IMR-90 (cell line): ENCODE results near the gene EGFL7. TPM values are rescaled to one million over a fixed set of nuclear protein-coding genes. Genes with fewer than 3 reads are reported as not detected.

Source experiments
- ATAC-seq: fragments of 200-7000 bp; cut with Tn5 transposase; 2 replicates; pipeline ENCODE4 v1.9.1; 2020; ENCODE audit warnings: low read depth, mild to moderate bottlenecking, moderate library complexity
- BruUV-seq: library from RNA; stranded (reverse); fragments of 400-500 nt; replicated peaks from 2 replicates; lab custom pipeline; 2021; lab: Mats Ljungman, UMichigan
- CTCF ChIA-PET: fragments of 300-600 bp; formaldehyde crosslinking; extraction: SDS; loops from one replicate; lab custom pipeline; 2021; ENCODE audit warnings: antibody characterized with exemption; lab: Yijun Ruan, JAX
- POLR2A ChIA-PET: fragments of 300-600 bp; sonication (Branson Sonifier 250); formaldehyde crosslinking; loops from one replicate; lab custom pipeline; 2022; ENCODE audit warnings: antibody characterized with exemption; ENCODE audit not compliant: unreplicated experiment; lab: Charles Lee
- DNase-seq: peaks from one replicate; pipeline ENCODE4 v3.0.0; 2013
- H2AFZ ChIP-seq: replicated peaks from 2 replicates; pipeline ENCODE3; 2013; ENCODE audit warnings: low read length, mild to moderate bottlenecking; ENCODE audit not compliant: poor library complexity
- H2AK5ac ChIP-seq: 2 replicates; pipeline ENCODE4 v1.6.1; 2013; ENCODE audit warnings: low read depth, low read length, inconsistent platforms
- H2AK9ac ChIP-seq: replicated peaks from 2 replicates; pipeline ENCODE3; 2013; ENCODE audit warnings: mild to moderate bottlenecking, low read depth, low read length, moderate library complexity; ENCODE audit not compliant: poor library complexity
- H2BK120ac ChIP-seq: 2 replicates; pipeline ENCODE4 v1.6.1; 2013; ENCODE audit warnings: low read depth, low read length, inconsistent platforms
- H2BK15ac ChIP-seq: 3 replicates; pipeline ENCODE4 v1.6.1; 2013; ENCODE audit warnings: low read depth, low read length, inconsistent platforms
- H2BK20ac ChIP-seq: 2 replicates; pipeline ENCODE4 v1.6.1; 2013; ENCODE audit warnings: low read depth, mild to moderate bottlenecking, inconsistent platforms, low read length, moderate library complexity
- H2BK5ac ChIP-seq: 2 replicates; pipeline ENCODE4 v1.6.1; 2013; ENCODE audit warnings: mild to moderate bottlenecking, low read depth, low read length, inconsistent platforms; ENCODE audit not compliant: poor library complexity, severe bottlenecking
- H3K14ac ChIP-seq: replicated peaks from 2 replicates; pipeline ENCODE4 v1.6.1; 2013; ENCODE audit warnings: low read depth, low read length, inconsistent platforms
- H3K18ac ChIP-seq: 2 replicates; pipeline ENCODE4 v1.6.1; 2013; ENCODE audit warnings: low read depth, low read length, control low read depth
- H3K23ac ChIP-seq: 2 replicates; pipeline ENCODE4 v1.6.1; 2013; ENCODE audit warnings: low read depth, low read length, inconsistent platforms
- H3K27ac ChIP-seq: 2 replicates; pipeline ENCODE4 v1.5.1; 2013; ENCODE audit warnings: mild to moderate bottlenecking, control low read depth, low read length; ENCODE audit not compliant: insufficient read depth
- H3K27me3 ChIP-seq: 2 replicates; pipeline ENCODE4 v1.6.1; 2013; ENCODE audit warnings: low read length; ENCODE audit not compliant: control insufficient read depth, insufficient read depth
- H3K36me3 ChIP-seq: 2 replicates; pipeline ENCODE4 v1.6.1; 2013; ENCODE audit warnings: low read length, mixed read lengths; ENCODE audit not compliant: control insufficient read depth, insufficient read depth
- H3K4ac ChIP-seq: 2 replicates; pipeline ENCODE4 v1.6.1; 2013; ENCODE audit warnings: low read depth, low read length, inconsistent platforms
- H3K4me1 ChIP-seq: 2 replicates; pipeline ENCODE4 v1.6.1; 2013; ENCODE audit warnings: low read length, mixed read lengths; ENCODE audit not compliant: control insufficient read depth, insufficient read depth
- H3K4me2 ChIP-seq: 2 replicates; pipeline ENCODE4 v1.6.1; 2013; ENCODE audit warnings: low read depth, mild to moderate bottlenecking, control low read depth, low read length, moderate library complexity
- H3K4me3 ChIP-seq: 2 replicates; pipeline ENCODE4 v1.5.1; 2013; ENCODE audit warnings: low read depth, mild to moderate bottlenecking, control low read depth, low read length, moderate library complexity; ENCODE audit not compliant: insufficient read depth
- H3K56ac ChIP-seq: 2 replicates; pipeline ENCODE4 v1.6.1; 2013; ENCODE audit warnings: low read length, inconsistent platforms; ENCODE audit not compliant: insufficient read depth; ENCODE audit errors: extremely low read depth
- H3K79me1 ChIP-seq, 2 experiments: 2 replicates each; pipeline ENCODE4 v1.6.1; 2013; ENCODE audit warnings: low read length in 2 of 2, inconsistent platforms in 1 of 2, low read depth in 1 of 2
- H3K9ac ChIP-seq: 2 replicates; pipeline ENCODE4 v1.6.1; 2013; ENCODE audit warnings: low read depth, low read length, control low read depth
- H3K9me1 ChIP-seq: 2 replicates; pipeline ENCODE4 v1.6.1; 2013; ENCODE audit warnings: low read length, inconsistent platforms; ENCODE audit not compliant: insufficient read depth
- H3K9me3 ChIP-seq: 2 replicates; pipeline ENCODE4 v1.6.1; 2013; ENCODE audit warnings: low read length; ENCODE audit not compliant: control insufficient read depth, insufficient read depth
- H4K20me1 ChIP-seq: 2 replicates; pipeline ENCODE4 v1.6.1; 2013; ENCODE audit warnings: low read length, inconsistent platforms; ENCODE audit not compliant: insufficient read depth
- H4K5ac ChIP-seq: 2 replicates; pipeline ENCODE4 v1.6.1; 2013; ENCODE audit warnings: mild to moderate bottlenecking, low read depth, low read length, control low read depth
- H4K8ac ChIP-seq, 2 experiments: 2 replicates each; pipeline ENCODE4 v1.6.1; 2013; ENCODE audit warnings: low read depth in 2 of 2, low read length in 2 of 2, control low read depth in 1 of 2, inconsistent platforms in 1 of 2
- H4K91ac ChIP-seq: 2 replicates; pipeline ENCODE4 v1.6.1; 2013; ENCODE audit warnings: low read depth, low read length, inconsistent platforms; ENCODE audit not compliant: insufficient read depth
- BHLHE40 ChIP-seq: fragments of 150-350 bp; IDR thresholded peaks from 2 replicates; pipeline ENCODE4 v1.6.1; 2016; ENCODE audit warnings: mild to moderate bottlenecking, low read depth, low read length
- CEBPB ChIP-seq: IDR thresholded peaks from 2 replicates; pipeline ENCODE4 v1.6.1; 2012; ENCODE audit warnings: low read depth, low read length, improper control_type of control experiment
- CHD1 ChIP-seq: IDR thresholded peaks from 2 replicates; pipeline ENCODE4 v1.6.1; 2012; ENCODE audit warnings: low read depth, low read length, improper control_type of control experiment
- CTCF ChIP-seq: conservative IDR thresholded peaks from 2 replicates; pipeline ENCODE4 v1.5.1; 2012; ENCODE audit warnings: mild to moderate bottlenecking, low read depth, low read length, improper control_type of control experiment
- FOS ChIP-seq: fragments of 150-350 bp; IDR thresholded peaks from 2 replicates; pipeline ENCODE4 v1.6.1; 2016; ENCODE audit warnings: low read depth, low read length
- MAFK ChIP-seq: IDR thresholded peaks from 2 replicates; pipeline ENCODE4 v1.6.1; 2012; ENCODE audit warnings: low read depth, low read length, improper control_type of control experiment
- MAZ ChIP-seq: IDR thresholded peaks from 2 replicates; pipeline ENCODE4 v1.6.1; 2012; ENCODE audit warnings: low read depth, mild to moderate bottlenecking, low read length, improper control_type of control experiment, moderate library complexity, borderline replicate concordance
- NFE2L2 ChIP-seq: fragments of 150-350 bp; IDR thresholded peaks from 2 replicates; pipeline ENCODE4 v1.6.1; 2016; ENCODE audit warnings: low read depth, mild to moderate bottlenecking, low read length
- POLR2A ChIP-seq: IDR thresholded peaks from 2 replicates; pipeline ENCODE4 v1.6.1; 2012; ENCODE audit warnings: mild to moderate bottlenecking, low read depth, low read length
- RAD21 ChIP-seq: IDR thresholded peaks from 2 replicates; pipeline ENCODE4 v1.6.1; 2012; ENCODE audit warnings: low read length, improper control_type of control experiment
- RCOR1 ChIP-seq: IDR thresholded peaks from 2 replicates; pipeline ENCODE4 v1.6.1; 2012; ENCODE audit warnings: mild to moderate bottlenecking, low read length, improper control_type of control experiment; ENCODE audit not compliant: insufficient replicate concordance
- SMC3 ChIP-seq: fragments of 150-350 bp; IDR thresholded peaks from 2 replicates; pipeline ENCODE4 v1.6.1; 2016; ENCODE audit warnings: low read depth, mild to moderate bottlenecking, antibody characterized with exemption, low read length, moderate library complexity
- USF2 ChIP-seq: fragments of 150-350 bp; IDR thresholded peaks from 2 replicates; pipeline ENCODE4 v1.6.1; 2017; ENCODE audit warnings: mild to moderate bottlenecking, antibody characterized with exemption, low read length, low read depth
- WGBS, 2 experiments: methylation state at CpG; one replicate each; pipeline versions ENCODE4 v1.1.5 to v1.1.7; 2013; ENCODE audit warnings: missing lambda C conversion rate in 2 of 2; ENCODE audit not compliant: insufficient read length in 1 of 2; ENCODE audit errors: extremely low coverage in 2 of 2; 5-methylcytosine and 5-hydroxymethylcytosine counted together
- dilution Hi-C: fragments of 300-500 bp; cut with HindIII; formaldehyde crosslinking; loops from one replicate; pipeline ENCODE4 v1.14.3; 2018; ENCODE audit warnings: low sequenced_read_pairs; ENCODE audit not compliant: unreplicated experiment
- in situ Hi-C: fragments of 300-500 bp; cut with MboI; formaldehyde crosslinking; loops from 3 replicates; pipeline ENCODE4 v1.14.3; 2019; ENCODE audit warnings: low sequenced_read_pairs, inconsistent platforms, mixed read lengths
- intact Hi-C: fragments of 100-400 bp; cut with micrococcal nuclease; formaldehyde crosslinking; loops from 2 replicates; pipeline ENCODE4 v1.10.0; 2022
- polyA plus RNA-seq, 3 experiments: library from polyadenylated mRNA; depleted of rRNA; stranded (reverse); fragments of >200 nt; gene quantifications; 2 replicates each; pipeline ENCODE4 v1.2.3, GENCODE V29; 2012; ENCODE audit warnings: low replicate concordance in 1 of 3
- total RNA-seq: library from RNA; depleted of rRNA; stranded (reverse); fragments of >200 nt; gene quantifications from 2 replicates; pipeline ENCODE4 v1.2.3, GENCODE V29; 2012

EGFL7 gene
- total and polyA plus RNA-seq, 2 of the 4 experiments (the other 2 are of a cell fraction): 2.2 to 10.4 TPM

GRCh38 chr9:136667214-136667939 is 4.7 kb downstream of the EGFL7 start:
- Histone ChIP-seq H2BK15ac (no peak overlapping the region), H2BK5ac (no peak overlapping the region), H2AK9ac (no peak overlapping the region), H2BK20ac (no peak overlapping the region), H3K9ac (no peak overlapping the region), H3K79me1 (no peaks in the 10 kb centered on the region), H3K9me1 (no peaks in the 10 kb centered on the region), H3K36me3 (no peaks in the 10 kb centered on the region; the same call in 1 of the 2 replicates), H3K27ac (no peak overlapping the region), H2AK5ac (no peak overlapping the region), H3K4ac (no peak overlapping the region), H3K14ac (no peak overlapping the region), H3K27me3 (peaks cover 32% of the 10 kb centered on the region; the same call in 1 of the 2 replicates), H3K56ac (no peak overlapping the region), H3K4me1 (peaks cover 4% of the 10 kb centered on the region; the same call in 1 of the 2 replicates), H3K4me2 (no peak overlapping the region), H2AFZ (no peak overlapping the region), H4K8ac (no peak overlapping the region), H3K18ac (no peak overlapping the region), H3K9me3 (no peaks in the 10 kb centered on the region), H2BK120ac (no peak overlapping the region), H4K20me1 (no peaks in the 10 kb centered on the region; the same call in none of the 2 replicates), H3K23ac (no peak overlapping the region), H4K91ac (no peak overlapping the region), H3K4me3 (no peak overlapping the region), H4K5ac (no peak overlapping the region)
- ATAC-seq: no peak
- dilution Hi-C loops: no loop called here
- no peak for TF ChIP-seq NFE2L2
- no peak for TF ChIP-seq CHD1
- no peak for TF ChIP-seq MAZ
- TF ChIP-seq CEBPB: no peak
- no peak for TF ChIP-seq USF2
- no peak for TF ChIP-seq FOS
- TF ChIP-seq CTCF: no peak
- no peak for TF ChIP-seq MAFK
- TF ChIP-seq RCOR1: no peak
- no peak for TF ChIP-seq RAD21
- TF ChIP-seq BHLHE40: no peak
- no peak for TF ChIP-seq SMC3
- TF ChIP-seq POLR2A: no peak
- POLR2A ChIA-PET: no interaction called here
- in situ Hi-C loops: no loop called here
- no TSS peak for BruUV-seq
- DNase-seq: no peak
- CTCF ChIA-PET: no interaction called here
- 67% methylated on average over 7 of the region's 21 CpGs; no CpG with 5 or more reads in 1 of the 2 experiments for WGBS, 2 experiments
- intact Hi-C loops: no loop called here
